Prostate gland (tissue), 2 donors: ENCODE measurements around the gene RET. TPM values are rescaled to one million over a fixed set of nuclear protein-coding genes. Genes with fewer than 3 reads are reported as not detected.

Experiments
- DNase-seq: peaks from one replicate; pipeline ENCODE4 v3.0.0-alpha.2; 2019; ENCODE audit warnings: low spot score
- H3K27ac ChIP-seq, 2 donors: fragments of 200-600 bp; sonication (generic); 2 replicates each; pipeline ENCODE4 v1.5.1; 2017 to 2019
- H3K27me3 ChIP-seq: fragments of 200-600 bp; sonication (generic); replicated peaks from 2 replicates; pipeline ENCODE4 v1.5.1; 2019; ENCODE audit not compliant: insufficient read depth
- H3K36me3 ChIP-seq, 2 donors: fragments of 200-600 bp; sonication (generic); 1 replicate in 1 of 2; 2 replicates in 1 of 2; pipeline versions ENCODE4 v1.5.1 to v1.8.1; 2017 to 2019
- H3K4me1 ChIP-seq: fragments of 200-600 bp; sonication (generic); replicated peaks from 2 replicates; pipeline ENCODE4 v1.5.1; 2019
- H3K4me3 ChIP-seq, 2 donors: fragments of 200-600 bp; sonication (generic); 2 replicates each; pipeline ENCODE4 v1.5.1; 2017 to 2019
- H3K9me3 ChIP-seq: fragments of 200-600 bp; sonication (generic); 2 replicates; pipeline ENCODE4 v1.5.1; 2017
- CTCF ChIP-seq, 4 experiments: fragments of 200-600 bp in 2 of 4; fragments of 450-650 bp in 2 of 4; sonication (generic) in 2 of 4; IDR thresholded peaks; 1 replicate in 3 of 4; 2 replicates in 1 of 4; pipeline ENCODE4 v1.5.1; 2016 to 2019; ENCODE audit warnings: antibody characterized with exemption in 4 of 4, mild to moderate bottlenecking in 2 of 4, moderate library complexity in 2 of 4
- POLR2A ChIP-seq: fragments of 450-650 bp; IDR thresholded peaks from one replicate; pipeline ENCODE4 v1.6.1; 2016; ENCODE audit warnings: antibody characterized with exemption, mild to moderate bottlenecking
- POLR2AphosphoS5 ChIP-seq: sonication (generic); formaldehyde crosslinking; IDR thresholded peaks from one replicate; pipeline ENCODE4 v1.6.1; 2017; ENCODE audit warnings: antibody characterized with exemption
- WGBS: methylation state at CpG from one replicate; pipeline ENCODE4 v1.1.5; 2018; 5-methylcytosine and 5-hydroxymethylcytosine counted together
- intact Hi-C: fragments of 100-400 bp; cut with DNase I; formaldehyde crosslinking; loops from one replicate; pipeline ENCODE4 v1.14.2; 2022
- total RNA-seq, 2 donors: library from RNA; depleted of rRNA; stranded (reverse); fragments of >200 nt; gene quantifications; one replicate each; pipeline ENCODE4 v1.1.0, GENCODE V29; 2016

The RET gene
- total RNA-seq, 2 donors from 2014 or later, result 3.6 to 8.7 TPM

GRCh38 chr10:43055217-43055616 lies 21.7 kb upstream of the RET start:
- no peaks in the 10 kb centered on the region for H3K9me3 ChIP-seq
- no peaks in the 10 kb centered on the region for H3K27me3 ChIP-seq
- DNase-seq, result no peak
- H3K4me3 ChIP-seq, result no peak overlapping the region
- H3K27ac ChIP-seq, result no peak overlapping the region
- TF ChIP-seq POLR2A, result no peak
- no peak for TF ChIP-seq CTCF (IDR thresholded peaks at IDR 0.05)
- TF ChIP-seq POLR2AphosphoS5, result no peak
- no peaks in the 10 kb centered on the region for H3K4me1 ChIP-seq
- H3K36me3 ChIP-seq, result no peaks in the 10 kb centered on the region
- intact Hi-C loops, result no loop called here
- 49% methylated on average over 3 of the region's 3 CpGs for WGBS

- Histone ChIP-seq H3K27me3 (no peaks in the 10 kb centered on the region), H3K27ac (no peak overlapping the region), H3K4me3 (no peak overlapping the region), H3K9me3 (no peaks in the 10 kb centered on the region), H3K36me3 (no peaks in the 10 kb centered on the region), H3K4me1 (no peaks in the 10 kb centered on the region)
- intact Hi-C loops, result no loop called here
- 56% methylated on average over 2 of the region's 2 CpGs for WGBS
- no peak for DNase-seq
- TF ChIP-seq POLR2A, result no peak
- no peak for TF ChIP-seq POLR2AphosphoS5
- TF ChIP-seq CTCF (IDR thresholded peaks at IDR 0.05), result no peak
These were observed 20.8 kb upstream of the RET start for GRCh38 chr10:43055991-43056567.

- WGBS, result 67% methylated on average over 5 of the region's 5 CpGs
- Histone ChIP-seq H3K4me3 (no peak overlapping the region), H3K4me1 (no peaks in the 10 kb centered on the region), H3K27ac (no peak overlapping the region), H3K9me3 (no peaks in the 10 kb centered on the region), H3K36me3 (no peaks in the 10 kb centered on the region), H3K27me3 (no peaks in the 10 kb centered on the region)
- no peak for DNase-seq
- no peak for TF ChIP-seq CTCF (IDR thresholded peaks at IDR 0.05)
- no peak for TF ChIP-seq POLR2A
- no peak for TF ChIP-seq POLR2AphosphoS5
- intact Hi-C loops, result no loop called here
These were observed 20.3 kb upstream of the RET start for GRCh38 chr10:43056568-43057011.

GRCh38 chr10:43057231-43057711 lies 19.6 kb upstream of the RET start:
- TF ChIP-seq POLR2AphosphoS5, result no peak
- TF ChIP-seq CTCF (IDR thresholded peaks at IDR 0.05), result no peak
- TF ChIP-seq POLR2A, result no peak
- Histone ChIP-seq H3K36me3 (no peaks in the 10 kb centered on the region), H3K4me3 (no peak overlapping the region), H3K4me1 (no peaks in the 10 kb centered on the region), H3K9me3 (no peaks in the 10 kb centered on the region), H3K27ac (no peak overlapping the region), H3K27me3 (no peaks in the 10 kb centered on the region)
- WGBS, result 40% methylated on average over 7 of the region's 7 CpGs
- no peak for DNase-seq
- intact Hi-C loops, result no loop called here

- DNase-seq, result no peak
- WGBS, result 79% methylated on average over 9 of the region's 9 CpGs
- Histone ChIP-seq H3K4me3 (no peak overlapping the region), H3K9me3 (no peaks in the 10 kb centered on the region), H3K36me3 (no peaks in the 10 kb centered on the region), H3K27me3 (no peaks in the 10 kb centered on the region), H3K27ac (no peak overlapping the region), H3K4me1 (no peaks in the 10 kb centered on the region)
- intact Hi-C loops, result no loop called here
- TF ChIP-seq CTCF (IDR thresholded peaks at IDR 0.05), result no peak
- no peak for TF ChIP-seq POLR2AphosphoS5
- no peak for TF ChIP-seq POLR2A
These were observed 19.0 kb upstream of the RET start for GRCh38 chr10:43057831-43058340.
